CD8-positive, alpha-beta memory T cell (primary cell): ENCODE results near the gene CYP4F3. TPM values are rescaled to one million over a fixed set of nuclear protein-coding genes. Genes with fewer than 3 reads are reported as not detected.

Experiments used
- CTCF ChIA-PET: fragments of 350-600 bp; sonication (Branson Sonifier 250); formaldehyde crosslinking; loops from one replicate; lab custom pipeline; 2021; ENCODE audit warnings: antibody characterized with exemption; lab: Charles Lee
- POLR2A ChIA-PET: fragments of 350-600 bp; sonication (Branson Sonifier 250); formaldehyde crosslinking; loops from one replicate; lab custom pipeline; 2021; ENCODE audit warnings: antibody characterized with exemption; lab: Charles Lee
- DNase-seq, 5 donors: peaks; one replicate each; pipeline versions ENCODE4 v3.0.0 to v3.0.0-alpha.2; 2020 to 2022; ENCODE audit warnings: mixed read lengths in 1 of 5
- H3K27ac ChIP-seq: one replicate; pipeline ENCODE4 v1.7.0; 2013; ENCODE audit warnings: low read depth, mild to moderate bottlenecking, low read length, moderate library complexity
- H3K27me3 ChIP-seq: 2 replicates; pipeline ENCODE4 v1.7.0; 2013; ENCODE audit warnings: low read length, mild to moderate bottlenecking; ENCODE audit not compliant: insufficient read depth, poor library complexity, severe bottlenecking
- H3K36me3 ChIP-seq: 2 replicates; pipeline ENCODE4 v1.7.0; 2013; ENCODE audit warnings: mild to moderate bottlenecking, low read length, moderate library complexity; ENCODE audit not compliant: insufficient read depth
- H3K4me1 ChIP-seq: 2 replicates; pipeline ENCODE4 v1.7.0; 2013; ENCODE audit warnings: mild to moderate bottlenecking, low read length, moderate library complexity; ENCODE audit not compliant: insufficient read depth
- H3K4me3 ChIP-seq: 2 replicates; pipeline ENCODE4 v1.7.0; 2013; ENCODE audit warnings: mild to moderate bottlenecking, low read length
- H3K9me3 ChIP-seq: 2 replicates; pipeline ENCODE4 v1.7.0; 2013; ENCODE audit warnings: mild to moderate bottlenecking, low read length
- H3K27ac Mint-ChIP-seq, 8 donors: one replicate each; pipeline ENCODE4 v1.8.0; 2020 to 2021; ENCODE audit warnings: mixed read lengths in 8 of 8, mild to moderate bottlenecking in 6 of 8, inconsistent platforms in 3 of 8, moderate library complexity in 3 of 8
- H3K27me3 Mint-ChIP-seq, 2 donors: one replicate each; pipeline ENCODE4 v1.8.0; 2020 to 2021; ENCODE audit warnings: mixed read lengths in 2 of 2, mild to moderate bottlenecking in 1 of 2, moderate library complexity in 1 of 2
- H3K36me3 Mint-ChIP-seq, 3 donors: one replicate each; pipeline ENCODE4 v1.8.0; 2020 to 2021; ENCODE audit warnings: mixed read lengths in 3 of 3, inconsistent platforms in 1 of 3, mild to moderate bottlenecking in 1 of 3
- H3K4me1 Mint-ChIP-seq, 3 donors: one replicate each; pipeline ENCODE4 v1.8.0; 2020 to 2021; ENCODE audit warnings: mixed read lengths in 3 of 3, inconsistent platforms in 1 of 3, mild to moderate bottlenecking in 1 of 3
- H3K4me3 Mint-ChIP-seq, 7 donors: one replicate each; pipeline ENCODE4 v1.8.0; 2020 to 2021; ENCODE audit warnings: mixed read lengths in 7 of 7, mild to moderate bottlenecking in 6 of 7, moderate library complexity in 4 of 7, inconsistent platforms in 2 of 7
- H3K9me3 Mint-ChIP-seq, 5 donors: one replicate each; pipeline ENCODE4 v1.8.0; 2020 to 2022; ENCODE audit warnings: mixed read lengths in 5 of 5, mild to moderate bottlenecking in 3 of 5, moderate library complexity in 2 of 5, inconsistent platforms in 1 of 5
- polyA plus RNA-seq: library from polyadenylated mRNA; unstranded; fragments of 300-500 nt; fragmentation: Illumina TruSeq; gene quantifications from one replicate; pipeline ENCODE4 v1.2.3, GENCODE V29; 2021
- total RNA-seq, 2 experiments: library from RNA; stranded (reverse); gene quantifications; one replicate each; pipeline ENCODE4 v1.2.3, GENCODE V29; 2021

CYP4F3 gene
- total and polyA plus RNA-seq, 3 experiments from 2014 or later = 0.16 to 0.28 TPM; not detected in 1

GRCh38 chr19:15612342-15612741, 28.4 kb upstream of the CYP4F3 start:
- ChIA-PET CTCF (no interaction called here), POLR2A (no interaction called here)
- H3K9me3 Mint-ChIP-seq = no peaks in the 10 kb centered on the region
- no peaks in the 10 kb centered on the region for H3K27me3 ChIP-seq
- no peak overlapping the region for H3K27ac ChIP-seq
- H3K4me3 Mint-ChIP-seq = no peak overlapping the region
- H3K27me3 Mint-ChIP-seq = peaks cover 15 to 19% of the 10 kb centered on the region in 2 donors
- H3K27ac Mint-ChIP-seq = no peak overlapping the region
- H3K4me1 ChIP-seq = no peaks in the 10 kb centered on the region
- no peaks in the 10 kb centered on the region for H3K4me1 Mint-ChIP-seq
- peaks cover 0 to 4% (median 0%) of the 10 kb centered on the region in 3 donors for H3K36me3 Mint-ChIP-seq
- DNase-seq = no peak
- H3K36me3 ChIP-seq = no peaks in the 10 kb centered on the region
- no peaks in the 10 kb centered on the region for H3K9me3 ChIP-seq
- H3K4me3 ChIP-seq = no peak overlapping the region

DNA sequence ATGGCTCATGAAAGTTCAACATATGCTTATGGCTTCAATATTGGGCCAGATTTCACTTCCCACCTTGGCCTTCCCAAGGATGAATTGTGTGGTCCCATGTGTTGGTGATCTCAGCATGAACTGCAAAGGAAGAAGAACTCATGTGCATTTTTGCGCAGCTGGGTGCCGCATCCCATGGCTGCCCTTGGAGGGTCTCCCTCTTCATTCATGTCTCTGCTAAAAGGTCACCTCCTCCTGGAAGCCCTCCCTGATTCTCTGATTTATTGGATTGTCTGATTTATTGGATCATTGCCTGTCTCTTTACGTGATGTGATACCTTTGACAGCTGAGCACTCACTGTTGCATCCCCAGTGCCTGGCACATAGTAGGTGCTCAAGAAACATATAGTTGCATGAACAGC, 27.4 kb upstream of the CYP4F3 start:
- H3K27me3 Mint-ChIP-seq = peaks cover 18 to 29% of the 10 kb centered on the region in 2 donors
- Histone ChIP-seq H3K4me3 (no peak overlapping the region), H3K27me3 (no peaks in the 10 kb centered on the region), H3K36me3 (no peaks in the 10 kb centered on the region), H3K9me3 (no peaks in the 10 kb centered on the region), H3K4me1 (no peaks in the 10 kb centered on the region), H3K27ac (no peak overlapping the region)
- no peak overlapping the region for H3K27ac Mint-ChIP-seq
- ChIA-PET POLR2A (no interaction called here), CTCF (no interaction called here)
- H3K36me3 Mint-ChIP-seq = peaks cover 0 to 4% (median 0%) of the 10 kb centered on the region in 3 donors
- H3K4me1 Mint-ChIP-seq = no peaks in the 10 kb centered on the region
- no peak overlapping the region for H3K4me3 Mint-ChIP-seq
- no peak for DNase-seq
- H3K9me3 Mint-ChIP-seq = no peaks in the 10 kb centered on the region

DNA sequence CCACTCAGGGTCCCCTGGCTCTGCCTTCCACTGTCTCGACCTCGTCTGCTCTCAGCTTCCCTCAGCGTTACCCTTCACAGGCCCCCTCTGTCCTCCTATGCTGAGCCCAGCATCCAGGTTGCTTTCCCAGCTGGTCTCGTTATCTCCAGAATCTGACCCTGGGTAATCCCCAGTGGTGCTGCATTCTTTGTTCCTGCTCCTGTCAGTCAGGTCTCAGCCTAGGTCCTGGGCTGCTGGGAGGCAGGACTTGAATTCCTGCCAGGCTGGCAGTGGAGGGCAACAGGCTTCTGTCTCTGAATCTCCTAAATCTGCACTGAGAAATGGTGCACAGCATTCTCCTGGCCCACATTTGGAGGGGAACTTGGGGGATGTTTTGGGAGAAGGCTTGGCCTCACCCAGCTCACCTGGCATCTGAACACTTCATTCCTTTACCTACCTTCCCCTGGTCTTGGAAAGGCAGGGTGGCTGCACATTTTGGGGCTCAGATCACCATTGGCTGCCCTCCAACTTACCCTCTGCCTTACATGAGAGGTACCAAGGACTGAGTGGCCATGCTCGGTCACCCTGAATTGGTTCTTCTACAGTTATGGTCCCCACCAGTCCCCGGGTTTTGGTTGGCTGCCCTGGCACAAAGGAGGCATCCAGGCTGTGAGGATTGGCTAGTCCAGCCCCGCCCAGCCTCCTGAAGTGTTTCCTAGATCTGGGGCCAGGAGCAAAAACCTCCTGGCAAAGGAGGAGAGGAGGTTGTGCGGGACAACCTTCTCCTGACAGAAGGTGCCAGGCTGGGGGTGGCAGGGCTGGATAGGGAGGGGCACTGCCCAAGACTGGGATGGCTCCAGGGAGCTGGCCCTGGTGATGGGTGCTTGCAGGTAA, 26.0 kb upstream of the CYP4F3 start, which contains the start of gene CYP4F8:
Gene CYP4F8, plus strand, starts transcription at position 712 of the 873 bp plus-strand sequence. CDS start 399 bp downstream, outside the sequence.
- H3K27ac Mint-ChIP-seq = peak within 1 kb of the TSS in 3 of 8 donors; percentile 26 to 86 (median 45)
- Histone ChIP-seq H3K27ac (no peak within 1 kb of the TSS), H3K36me3 (no peaks in the 10 kb centered on the region), H3K4me3 (no peak within 1 kb of the TSS), H3K9me3 (no peaks in the 10 kb centered on the region), H3K4me1 (no peaks in the 10 kb centered on the region), H3K27me3 (no peaks in the 10 kb centered on the region)
- H3K4me1 Mint-ChIP-seq = no peaks in the 10 kb centered on the region
- peaks cover 22 to 38% of the 10 kb centered on the region in 2 donors for H3K27me3 Mint-ChIP-seq
- POLR2A ChIA-PET = no interaction called here
- no peaks in the 10 kb centered on the region for H3K9me3 Mint-ChIP-seq
- H3K36me3 Mint-ChIP-seq = peaks cover 0 to 4% (median 0%) of the 10 kb centered on the region in 3 donors
- no peak for DNase-seq
- no peak within 1 kb of the TSS for H3K4me3 Mint-ChIP-seq
- CTCF ChIA-PET = no interaction called here

DNA sequence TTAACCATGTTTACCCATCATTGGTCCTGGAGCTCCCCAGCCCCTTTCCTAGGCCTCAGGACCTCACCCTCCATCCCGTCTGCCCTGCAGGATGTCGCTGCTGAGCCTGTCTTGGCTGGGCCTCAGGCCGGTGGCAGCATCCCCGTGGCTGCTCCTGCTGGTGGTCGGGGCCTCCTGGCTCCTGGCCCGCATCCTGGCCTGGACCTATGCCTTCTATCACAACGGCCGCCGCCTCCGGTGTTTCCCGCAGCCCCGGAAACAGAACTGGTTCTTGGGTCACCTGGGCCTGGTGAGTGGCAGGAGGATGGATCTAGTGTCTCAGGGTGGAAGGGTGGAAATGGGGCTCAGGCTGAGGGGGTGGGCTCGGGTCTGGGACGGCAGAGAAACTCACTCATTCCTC, 25.2 kb upstream of the CYP4F3 start:
- H3K27ac ChIP-seq = no peak overlapping the region
- Mint-ChIP-seq H3K4me3 (no peak overlapping the region), H3K9me3 (no peaks in the 10 kb centered on the region), H3K4me1 (no peaks in the 10 kb centered on the region), H3K27me3 (peaks cover 23 to 38% of the 10 kb centered on the region in 2 donors), H3K36me3 (peaks cover 0 to 4% (median 0%) of the 10 kb centered on the region in 3 donors), H3K27ac (no peak overlapping the region)
- ChIA-PET CTCF (no interaction called here), POLR2A (no interaction called here)
- no peak for DNase-seq
- no peaks in the 10 kb centered on the region for H3K4me1 ChIP-seq
- H3K36me3 ChIP-seq = no peaks in the 10 kb centered on the region
- H3K9me3 ChIP-seq = no peaks in the 10 kb centered on the region
- no peaks in the 10 kb centered on the region for H3K27me3 ChIP-seq
- no peak overlapping the region for H3K4me3 ChIP-seq

DNA sequence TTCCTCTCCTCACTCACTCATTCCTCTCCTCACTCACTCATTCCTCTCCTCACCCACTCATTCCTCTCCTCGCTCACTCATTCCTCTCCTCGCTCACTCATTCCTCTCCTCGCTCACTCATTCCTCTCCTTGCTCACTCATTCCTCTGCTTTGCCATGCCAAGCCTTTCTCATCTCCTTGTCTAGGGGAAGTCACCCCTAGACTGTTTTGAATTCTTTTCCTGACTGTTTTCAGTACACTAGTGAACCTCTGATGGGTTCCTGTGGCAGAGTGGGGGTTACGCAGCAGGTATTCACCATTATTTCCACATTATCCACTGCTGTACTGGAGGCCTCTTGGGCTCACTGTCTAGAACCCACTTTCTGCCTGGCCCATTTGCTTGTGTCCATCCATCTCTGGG, 24.5 kb upstream of the CYP4F3 start:
- no peaks in the 10 kb centered on the region for H3K4me1 ChIP-seq
- H3K9me3 Mint-ChIP-seq = no peaks in the 10 kb centered on the region
- peaks cover 19 to 38% of the 10 kb centered on the region in 2 donors for H3K27me3 Mint-ChIP-seq
- H3K4me3 ChIP-seq = no peak overlapping the region
- no peaks in the 10 kb centered on the region for H3K9me3 ChIP-seq
- no peaks in the 10 kb centered on the region for H3K4me1 Mint-ChIP-seq
- H3K27me3 ChIP-seq = no peaks in the 10 kb centered on the region
- H3K36me3 Mint-ChIP-seq = peaks cover 0 to 4% (median 0%) of the 10 kb centered on the region in 3 donors
- DNase-seq = no peak
- H3K27ac Mint-ChIP-seq = no peak overlapping the region
- POLR2A ChIA-PET = no interaction called here
- no peak overlapping the region for H3K27ac ChIP-seq
- H3K36me3 ChIP-seq = no peaks in the 10 kb centered on the region
- H3K4me3 Mint-ChIP-seq = no peak overlapping the region
- CTCF ChIA-PET = no interaction called here

DNA sequence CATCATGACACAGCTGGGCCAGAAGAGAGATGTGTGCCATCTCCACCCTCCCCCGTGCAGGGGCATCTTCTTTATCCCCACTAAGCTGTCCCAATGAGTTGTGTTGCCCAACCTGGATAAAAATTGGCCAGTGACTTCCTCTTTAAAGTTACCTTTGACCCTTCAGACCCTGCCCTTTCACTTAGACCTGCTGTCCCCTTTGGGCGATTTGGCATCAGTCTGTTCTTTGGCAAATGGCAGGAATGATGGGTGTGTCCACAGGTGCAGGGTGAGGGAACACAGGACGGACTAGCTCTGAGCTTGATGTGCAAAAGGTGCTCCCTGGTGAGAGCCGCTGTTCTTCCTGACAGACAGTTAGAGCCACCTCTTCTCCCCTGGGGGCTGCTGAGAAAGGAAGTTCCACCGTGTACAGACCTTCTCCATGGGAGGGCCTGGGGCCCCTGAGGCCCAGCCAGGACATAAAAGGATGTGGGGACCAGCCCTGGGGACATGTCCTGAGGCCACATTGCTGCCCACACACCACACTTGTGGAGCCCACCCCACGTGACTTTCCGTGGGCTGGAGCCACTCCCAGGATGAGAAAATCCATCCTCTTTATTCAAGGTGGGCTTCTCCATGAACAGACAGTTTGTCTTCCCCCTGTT, 23.9 kb upstream of the CYP4F3 start:
- no peak overlapping the region for H3K27ac Mint-ChIP-seq
- Histone ChIP-seq H3K9me3 (no peaks in the 10 kb centered on the region), H3K27ac (no peak overlapping the region), H3K4me1 (no peaks in the 10 kb centered on the region), H3K36me3 (no peaks in the 10 kb centered on the region), H3K27me3 (no peaks in the 10 kb centered on the region), H3K4me3 (no peak overlapping the region)
- no peaks in the 10 kb centered on the region for H3K9me3 Mint-ChIP-seq
- H3K36me3 Mint-ChIP-seq = peaks cover 0 to 4% (median 0%) of the 10 kb centered on the region in 3 donors
- H3K4me1 Mint-ChIP-seq = no peaks in the 10 kb centered on the region
- peaks cover 19 to 43% of the 10 kb centered on the region in 2 donors for H3K27me3 Mint-ChIP-seq
- POLR2A ChIA-PET = no interaction called here
- CTCF ChIA-PET = interaction anchor here (1.3 kb wide), 1 partner anchor 14 kb away, joined by 3 read pairs; no protein-coding TSS in a partner anchor
- no peak overlapping the region for H3K4me3 Mint-ChIP-seq
- DNase-seq = no peak

- CTCF ChIA-PET = interaction anchor here (1.3 kb wide), 1 partner anchor 13 kb away, joined by 3 read pairs; no protein-coding TSS in a partner anchor
- H3K36me3 ChIP-seq = no peaks in the 10 kb centered on the region
- POLR2A ChIA-PET = no interaction called here
- no peaks in the 10 kb centered on the region for H3K4me1 ChIP-seq
- Mint-ChIP-seq H3K36me3 (peaks cover 0 to 4% (median 0%) of the 10 kb centered on the region in 3 donors), H3K4me3 (no peak overlapping the region), H3K9me3 (no peaks in the 10 kb centered on the region), H3K27me3 (peaks cover 23 to 49% of the 10 kb centered on the region in 2 donors), H3K27ac (no peak overlapping the region), H3K4me1 (no peaks in the 10 kb centered on the region)
- no peaks in the 10 kb centered on the region for H3K9me3 ChIP-seq
- DNase-seq = no peak
- H3K27ac ChIP-seq = no peak overlapping the region
- no peak overlapping the region for H3K4me3 ChIP-seq
- no peaks in the 10 kb centered on the region for H3K27me3 ChIP-seq
Measured at GRCh38 chr19:15618321-15618720, 22.4 kb upstream of the CYP4F3 start.

- no peak overlapping the region for H3K4me3 ChIP-seq
- H3K9me3 ChIP-seq = no peaks in the 10 kb centered on the region
- no peaks in the 10 kb centered on the region for H3K27me3 ChIP-seq
- no peak for DNase-seq
- H3K27ac ChIP-seq = no peak overlapping the region
- no peaks in the 10 kb centered on the region for H3K36me3 ChIP-seq
- H3K4me1 Mint-ChIP-seq = no peaks in the 10 kb centered on the region
- ChIA-PET POLR2A (no interaction called here), CTCF (no interaction called here)
- no peaks in the 10 kb centered on the region for H3K36me3 Mint-ChIP-seq
- H3K27ac Mint-ChIP-seq = no peak overlapping the region
- no peaks in the 10 kb centered on the region for H3K4me1 ChIP-seq
- no peaks in the 10 kb centered on the region for H3K9me3 Mint-ChIP-seq
- H3K4me3 Mint-ChIP-seq = no peak overlapping the region
- H3K27me3 Mint-ChIP-seq = peaks cover 20 to 46% of the 10 kb centered on the region in 2 donors
Measured at GRCh38 chr19:15621801-15622200, 18.9 kb upstream of the CYP4F3 start.
